T-cell (primary cell): Measurements from ENCODE around the gene WNT1. TPM values are rescaled to one million over a fixed set of nuclear protein-coding genes. Genes with fewer than 3 reads are reported as not detected.

Experiments used
- total RNA-seq, 35 experiments: library from RNA in 6 of 35; stranded (reverse) in 6 of 35; fragments of 120-200 nt in 1 of 35; gene quantifications; one replicate each; pipeline versions ENCODE4 v1.2.1 to v1.2.4 and lab custom pipeline; 2013 to 2026

The WNT1 gene
- total RNA-seq, 5 donors from 2014 or later (not counting 1 experiment from before 2014, with no cell fraction given): 0.47 to 2.6 (median 0.85) TPM

Other genes with a start within 250 kb of the WNT1 start
- gene ADCY6, start 189.2 kb upstream of the WNT1 start, total RNA-seq: under 1 TPM in 4 of 5 donors, not detected in 1; 0.10 to 0.76 (median 0.66) TPM
- 10 to 100 TPM in 2 of 5 donors, 1 to 10 TPM in 3; 4.3 to 12.4 (median 8.9) TPM for gene CACNB3, start 159.8 kb upstream of the WNT1 start, total RNA-seq
- gene DDX23, start 126.2 kb upstream of the WNT1 start, total RNA-seq: 100 to 1,000 TPM in 3 of 5 donors, 10 to 100 TPM in 2; 86.8 to 158 (median 144) TPM
- 10 to 100 TPM in 1 of 5 donors, 1 to 10 TPM in 4; 2.6 to 10.5 (median 5.0) TPM for gene RND1, start 112.5 kb upstream of the WNT1 start, total RNA-seq
- 10 to 100 TPM; 55.6 to 83.0 (median 68.1) TPM for gene FKBP11, start 52.8 kb upstream of the WNT1 start, total RNA-seq
- 10 to 100 TPM; 63.6 to 82.9 (median 74.3) TPM for gene ARF3, start 20.8 kb upstream of the WNT1 start, total RNA-seq
- 10 to 100 TPM in 1 of 5 donors, 1 to 10 TPM in 4; 5.3 to 15.7 (median 8.9) TPM for gene WNT10B, start 6.6 kb upstream of the WNT1 start, total RNA-seq
- 1 to 10 TPM in 1 of 5 donors, under 1 TPM in 4; 0.09 to 1.3 (median 0.15) TPM for gene DDN, start 21.1 kb downstream of the WNT1 start, total RNA-seq
- 10 to 100 TPM; 42.5 to 54.6 (median 48.3) TPM for gene PRKAG1, start 40.5 kb downstream of the WNT1 start, total RNA-seq
- 100 to 1,000 TPM; 135 to 161 (median 152) TPM for gene KMT2D, start 82.5 kb downstream of the WNT1 start, total RNA-seq
- gene RHEBL1, start 91.7 kb downstream of the WNT1 start, total RNA-seq: 1 to 10 TPM; 2.3 to 5.3 (median 2.5) TPM
- gene DHH, start 116.5 kb downstream of the WNT1 start, total RNA-seq: under 1 TPM; 0.12 to 0.45 (median 0.38) TPM
- gene LMBR1L, start 132.5 kb downstream of the WNT1 start, total RNA-seq: 100 to 1,000 TPM; 159 to 302 (median 224) TPM
- gene TUBA1B, start 153.1 kb downstream of the WNT1 start, total RNA-seq: 100 to 1,000 TPM; 167 to 232 (median 205) TPM
- 100 to 1,000 TPM in 3 of 5 donors, 10 to 100 TPM in 2; 89.3 to 310 (median 100) TPM for gene TUBA1A, start 210.8 kb downstream of the WNT1 start, total RNA-seq